GM12878 (cell line): ENCODE data around the gene TMEM259. TPM values are rescaled to one million over a fixed set of nuclear protein-coding genes. Genes with fewer than 3 reads are reported as not detected.

ENCODE experiments used
- ATAC-seq: fragments of 200-7000 bp; cut with Tn5 transposase; 3 replicates; pipeline ENCODE4 v1.9.1; 2020; ENCODE audit warnings: mild to moderate bottlenecking, moderate library complexity
- BruUV-seq: library from RNA; stranded (reverse); fragments of 400-500 nt; replicated peaks from 2 replicates; lab custom pipeline; 2021; lab: Mats Ljungman, UMichigan
- CTCF ChIA-PET: fragments of 300-600 bp; sonication (Branson Sonifier 250); formaldehyde crosslinking; extraction: SDS; loops from one replicate; lab custom pipeline; 2021; ENCODE audit warnings: inconsistent platforms; lab: Yijun Ruan, JAX
- POLR2A ChIA-PET: fragments of 350-600 bp; formaldehyde crosslinking; extraction: SDS; loops from one replicate; lab custom pipeline; 2021; ENCODE audit warnings: inconsistent platforms; lab: Charles Lee
- RAD21 ChIA-PET: fragments of 300-600 bp; sonication (Branson Sonifier 250); formaldehyde crosslinking; loops from one replicate; lab custom pipeline; 2023; ENCODE audit warnings: antibody characterized with exemption; ENCODE audit not compliant: unreplicated experiment; lab: Charles Lee
- SMC1A ChIA-PET: fragments of 300-600 bp; sonication (Branson Sonifier 250); formaldehyde crosslinking; loops from one replicate; lab custom pipeline; 2023; ENCODE audit not compliant: unreplicated experiment, uncharacterized antibody; lab: Charles Lee
- DNase-seq: peaks from one replicate; pipeline ENCODE4 v3.0.0-alpha.2; 2011; ENCODE audit warnings: low read depth, low spot score
- FAIRE-seq: peaks from 3 replicates; lab custom pipeline; 2011; peaks lifted over from hg19 to GRCh38; lab: Jason Lieb, UNC
- H2AFZ ChIP-seq: 2 replicates; pipeline ENCODE4 v1.6.0; 2011; ENCODE audit warnings: low read depth, low read length, control low read depth; ENCODE audit not compliant: control insufficient read depth
- H3K27ac ChIP-seq: 2 replicates; pipeline ENCODE4 v1.5.1; 2011; ENCODE audit warnings: control low read depth; ENCODE audit not compliant: control insufficient read depth, insufficient read depth
- H3K27me3 ChIP-seq, 2 experiments: replicated peaks in 1 of 2; 2 replicates each; pipeline versions ENCODE4 v1.6.0 to v1.6.1; 2011; ENCODE audit warnings: low read length in 1 of 2; ENCODE audit not compliant: control insufficient read depth in 2 of 2, insufficient read depth in 2 of 2
- H3K36me3 ChIP-seq, 2 experiments: 2 replicates each; pipeline ENCODE4 v1.5.1; 2011; ENCODE audit warnings: low read length in 1 of 2; ENCODE audit not compliant: control insufficient read depth in 2 of 2, insufficient read depth in 2 of 2
- H3K4me1 ChIP-seq: 2 replicates; pipeline ENCODE4 v1.6.1; 2011; ENCODE audit warnings: mild to moderate bottlenecking, low read length, moderate library complexity, mixed read lengths; ENCODE audit not compliant: control insufficient read depth, insufficient read depth
- H3K4me2 ChIP-seq: 2 replicates; pipeline ENCODE4 v1.6.0; 2011; ENCODE audit warnings: control low read depth; ENCODE audit not compliant: control insufficient read depth, insufficient read depth
- H3K4me3 ChIP-seq: fragments of 200-600 bp; sonication (generic); 2 replicates; pipeline ENCODE4 v1.5.1; 2016
- H3K79me2 ChIP-seq: 2 replicates; pipeline ENCODE4 v1.6.0; 2011; ENCODE audit warnings: low read length; ENCODE audit not compliant: control insufficient read depth, insufficient read depth
- H3K9ac ChIP-seq: 2 replicates; pipeline ENCODE4 v1.8.0; 2011; ENCODE audit warnings: low read length, control low read depth, mixed read lengths; ENCODE audit not compliant: control insufficient read depth, insufficient read depth
- H3K9me3 ChIP-seq: replicated peaks from 3 replicates; pipeline ENCODE4 v1.5.1; 2011; ENCODE audit warnings: mild to moderate bottlenecking, low read length; ENCODE audit not compliant: control insufficient read depth, insufficient read depth
- H4K20me1 ChIP-seq: 2 replicates; pipeline ENCODE4 v1.6.0; 2011; ENCODE audit not compliant: control insufficient read depth, insufficient read depth
- BHLHE40 ChIP-seq, 2 experiments: fragments of 450-650 bp in 1 of 2; IDR thresholded peaks; 2 replicates each; pipeline ENCODE4 v1.6.1; 2011 to 2017; ENCODE audit warnings: low read depth in 2 of 2, borderline replicate concordance in 1 of 2, improper control_type of control experiment in 1 of 2, low read length in 1 of 2, mild to moderate bottlenecking in 1 of 2
- CBX5 ChIP-seq: sonication (generic); IDR thresholded peaks from 2 replicates; pipeline ENCODE4 v1.6.1; 2016; ENCODE audit warnings: low read depth, moderate library complexity, mild to moderate bottlenecking, inconsistent platforms
- CHD4 ChIP-seq: fragments of 200-600 bp; sonication (generic); IDR thresholded peaks from 2 replicates; pipeline ENCODE4 v1.6.1; 2016; ENCODE audit warnings: mild to moderate bottlenecking
- KLF5 ChIP-seq: fragments of 450-650 bp; IDR thresholded peaks from 2 replicates; pipeline ENCODE4 v1.6.1; 2014; ENCODE audit warnings: mild to moderate bottlenecking; ENCODE audit not compliant: partially characterized antibody
- MEF2A ChIP-seq: IDR thresholded peaks from 2 replicates; pipeline ENCODE4 v1.6.1; 2011; ENCODE audit warnings: low read depth, mild to moderate bottlenecking, low read length, moderate library complexity; ENCODE audit not compliant: insufficient read depth
- POLR2AphosphoS2 ChIP-seq: IDR thresholded peaks from 2 replicates; pipeline ENCODE4 v1.6.1; 2011; ENCODE audit warnings: low read depth, mild to moderate bottlenecking, low read length, improper control_type of control experiment, moderate library complexity
- RCOR1 ChIP-seq: conservative IDR thresholded peaks from 2 replicates; pipeline ENCODE4 v1.6.1; 2012; ENCODE audit warnings: low read depth, low read length, improper control_type of control experiment
- SKIL ChIP-seq: fragments of 450-650 bp; IDR thresholded peaks from 2 replicates; pipeline ENCODE4 v1.6.1; 2017; ENCODE audit warnings: mild to moderate bottlenecking, low read depth, inconsistent platforms; ENCODE audit not compliant: poor library complexity, severe bottlenecking
- SPI1 ChIP-seq: IDR thresholded peaks from 2 replicates; pipeline ENCODE4 v1.6.1; 2011; ENCODE audit warnings: low read depth, mild to moderate bottlenecking, low read length, moderate library complexity, borderline replicate concordance; ENCODE audit not compliant: insufficient read depth
- SUPT20H ChIP-seq: IDR thresholded peaks from 2 replicates; pipeline ENCODE4 v1.6.1; 2011; ENCODE audit warnings: low read depth, mild to moderate bottlenecking, low read length, moderate library complexity, borderline replicate concordance; ENCODE audit not compliant: control insufficient read depth
- YY1 ChIP-seq: IDR thresholded peaks from 2 replicates; pipeline ENCODE4 v1.6.1; 2011; ENCODE audit warnings: low read depth, mild to moderate bottlenecking, low read length
- ZZZ3 ChIP-seq: IDR thresholded peaks from 2 replicates; pipeline ENCODE4 v1.6.1; 2011; ENCODE audit warnings: low read depth; ENCODE audit not compliant: control insufficient read depth, insufficient read length
- WGBS: methylation state at CpG from one replicate; pipeline ENCODE4 v1.1.6; 2016; ENCODE audit warnings: low lambda C conversion rate; ENCODE audit not compliant: insufficient replicate concordance, insufficient coverage; ENCODE audit errors: missing lambda C conversion rate; 5-methylcytosine and 5-hydroxymethylcytosine counted together
- in situ Hi-C: fragments of 300-500 bp; cut with MboI; formaldehyde crosslinking; loops from 9 replicates; pipeline ENCODE4 v1.14.3; 2018; ENCODE audit warnings: mixed read lengths
- intact Hi-C: fragments of 100-400 bp; cut with micrococcal nuclease; formaldehyde crosslinking; loops from one replicate; pipeline ENCODE4 v1.14.2; 2022; ENCODE audit not compliant: unreplicated experiment
- polyA plus RNA-seq, 11 experiments: library from polyadenylated mRNA; depleted of rRNA in 4 of 11; unstranded in 6 of 11; stranded (reverse) in 5 of 11; fragments of >200 nt; fragmentation: Nextera tagmentation in 4 of 11; fragmentation: Illumina TruSeq in 1 of 11; extraction: Ambion mirVana in 4 of 11; extraction: Trizol in 1 of 11; gene quantifications; 1 replicate in 1 of 11; 2 replicates in 10 of 11; pipeline versions ENCODE4 v1.2.1 to v1.2.3, GENCODE V29; 2011 to 2016; ENCODE audit warnings: inconsistent platforms in 2 of 11, missing spikeins in 2 of 11, low read depth in 1 of 11
- total RNA-seq, 4 experiments: library from RNA; depleted of rRNA in 3 of 4; stranded (reverse); fragments of >200 nt in 3 of 4; fragmentation: Illumina TruSeq in 1 of 4; extraction: Trizol in 1 of 4; gene quantifications; 2 replicates each; pipeline versions ENCODE4 v1.2.1 to v1.2.3, GENCODE V29; 2013 to 2021

Gene TMEM259
- total and polyA plus RNA-seq, 10 of the 15 experiments (the other 5 are each of a cell fraction or from before 2014, with no cell fraction given) = 0.43 to 184 (median 62.0) TPM

- no peak for TF ChIP-seq RCOR1
- no peak for TF ChIP-seq CHD4
- TF ChIP-seq SPI1 = no peak
- no peak for TF ChIP-seq MEF2A
Measured at GRCh38 chr19:1041835-1042685, 21.1 kb upstream of the TMEM259 start (continued).

GRCh38 chr19:1041272-1041834 lies 20.4 kb upstream of the TMEM259 start:
- H3K79me2 ChIP-seq = 0 out of 2 replicates have a peak, but pooled peaks cover 3% of the 10 kb centered on the region
- ChIA-PET RAD21 (interaction anchor here (0.8 to 1.8 kb wide), 5 partner anchors 13 to 72 kb away, joined by 3 to 5 read pairs (median 4); partner anchors contain the start of gene ARHGAP45), POLR2A (interaction anchor here (0.6 to 6.3 kb wide), 5 partner anchors 8 to 36 kb away, joined by 4 to 83 read pairs (median 6); partner anchors contain the start of genes ARHGAP45 and CNN2), CTCF (interaction anchor here (0.8 to 2.3 kb wide), 6 partner anchors 17 to 203 kb away, joined by 3 to 10 read pairs (median 3); no protein-coding TSS in a partner anchor), SMC1A (interaction anchor here (0.9 to 5.9 kb wide), 2 partner anchors 13 to 92 kb away, joined by 3 to 22 read pairs; no protein-coding TSS in a partner anchor)
- no peak for TF ChIP-seq BHLHE40 (IDR thresholded peaks at IDR 0.05; ENCODE audit: borderline replicate concordance in 1 of 2, low read depth in 2 of 2, low read length in 1 of 2)
- no peak for TF ChIP-seq SUPT20H
- no peak for TF ChIP-seq KLF5
- TF ChIP-seq SKIL = peak; percentile 7
- no peak for TF ChIP-seq YY1
- TF ChIP-seq CBX5 = no peak
- TF ChIP-seq ZZZ3 = no peak
- no peak for TF ChIP-seq POLR2AphosphoS2
- peak overlapping the region; percentile 73 for H3K4me2 ChIP-seq
- no peak overlapping the region for H3K27ac ChIP-seq
- no peak for ATAC-seq
- intact Hi-C loops = loop anchor here (2.0 kb wide), 1 partner anchor 21 kb away; no protein-coding TSS in a partner anchor
- peak overlapping the region; percentile 57 for H2AFZ ChIP-seq
- peaks cover 32% of the 10 kb centered on the region for H3K4me1 ChIP-seq
- H3K9me3 ChIP-seq = no peaks in the 10 kb centered on the region; the same call in 2 of the 3 replicates
- WGBS = 38% methylated on average over 24 of the region's 26 CpGs
- 0 out of 2 replicates have a peak overlapping the region, but pooled peaks have one; percentile 25 for H3K9ac ChIP-seq
- H3K36me3 ChIP-seq = peaks cover 2 to 4% of the 10 kb centered on the region in 2 experiments; a peak in 3 of 4 replicates
- FAIRE-seq = no peak
- in situ Hi-C loops = no loop called here
- BruUV-seq = no TSS peak
- H4K20me1 ChIP-seq = no peaks in the 10 kb centered on the region
- DNase-seq = no peak
- H3K4me3 ChIP-seq = peak overlapping the region; percentile 46; the same call in 1 of the 2 replicates
- no peaks in the 10 kb centered on the region for H3K27me3 ChIP-seq
